ENCODE data around the gene ASXL3.

GRCh38 chr18:33682436-33682835, 104.4 kb downstream of the ASXL3 start:
- TF ChIP-seq EZH2 (IDR thresholded peaks at IDR 0.05; ENCODE audit: low read depth) (no peak), CTCF (conservative IDR thresholded peaks at IDR 0.05) (no peak)
